RWPE2 (cell line): ENCODE results near the gene KRT4.

Experiments used
- ATAC-seq: fragments of 200-7000 bp; cut with Tn5 transposase; 3 replicates; pipeline ENCODE4 v1.9.1; 2021; ENCODE audit warnings: low read depth
- DNase-seq: peaks from one replicate; pipeline ENCODE4 v3.0.0-alpha.2; 2020; ENCODE audit warnings: low spot score
- H3K27ac ChIP-seq: fragments of 450-650 bp; 2 replicates; pipeline ENCODE4 v1.5.1; 2017; ENCODE audit warnings: mild to moderate bottlenecking; ENCODE audit not compliant: poor library complexity, severe bottlenecking
- H3K27me3 ChIP-seq: fragments of 250-450 bp; sonication (Bioruptor Pico); 2 replicates; pipeline ENCODE4 v1.5.1; 2021; ENCODE audit warnings: mild to moderate bottlenecking, moderate library complexity; ENCODE audit not compliant: insufficient read depth, poor library complexity, severe bottlenecking
- H3K36me3 ChIP-seq: fragments of 250-450 bp; sonication (Bioruptor Pico); 2 replicates; pipeline ENCODE4 v1.5.1; 2020; ENCODE audit warnings: low read depth, mild to moderate bottlenecking, moderate library complexity
- H3K4me1 ChIP-seq: fragments of 250-450 bp; sonication (Bioruptor Pico); 2 replicates; pipeline ENCODE4 v1.5.1; 2021; ENCODE audit warnings: mild to moderate bottlenecking, moderate library complexity; ENCODE audit not compliant: insufficient read depth, poor library complexity, severe bottlenecking
- H3K4me3 ChIP-seq: fragments of 250-450 bp; sonication (Bioruptor Pico); 2 replicates; pipeline ENCODE4 v1.5.1; 2021; ENCODE audit warnings: mild to moderate bottlenecking, moderate library complexity; ENCODE audit not compliant: severe bottlenecking
- H3K9me3 ChIP-seq: fragments of 250-450 bp; sonication (Bioruptor Pico); 2 replicates; pipeline ENCODE4 v1.5.1; 2021; ENCODE audit warnings: mild to moderate bottlenecking, moderate library complexity; ENCODE audit not compliant: severe bottlenecking
- CTCF ChIP-seq: fragments of 450-650 bp; IDR thresholded peaks from one replicate; pipeline ENCODE4 v1.5.1; 2017; ENCODE audit warnings: mild to moderate bottlenecking, moderate library complexity; ENCODE audit not compliant: poor library complexity, severe bottlenecking

The KRT4 gene

GRCh38 chr12:52832451-52832850 lies 18.5 kb upstream of the KRT4 start:
- TF ChIP-seq CTCF, result no peak
- no peaks in the 10 kb centered on the region for H3K36me3 ChIP-seq
- no peaks in the 10 kb centered on the region for H3K9me3 ChIP-seq
- H3K27ac ChIP-seq, result no peak overlapping the region
- no peak for DNase-seq
- H3K4me1 ChIP-seq, result peaks cover 4% of the 10 kb centered on the region
- H3K27me3 ChIP-seq, result no peaks in the 10 kb centered on the region
- H3K4me3 ChIP-seq, result no peak overlapping the region
- ATAC-seq, result no peak

- Histone ChIP-seq H3K27me3 (no peaks in the 10 kb centered on the region), H3K4me1 (no peaks in the 10 kb centered on the region), H3K9me3 (no peaks in the 10 kb centered on the region), H3K27ac (no peak overlapping the region), H3K4me3 (no peak overlapping the region), H3K36me3 (no peaks in the 10 kb centered on the region)
- TF ChIP-seq CTCF, result no peak
- ATAC-seq (no peak), DNase-seq (no peak)
Measured at GRCh38 chr12:52831251-52831650, 17.3 kb upstream of the KRT4 start.

- no peak for ATAC-seq
- Histone ChIP-seq H3K36me3 (no peaks in the 10 kb centered on the region), H3K9me3 (no peaks in the 10 kb centered on the region), H3K4me3 (no peak overlapping the region), H3K27me3 (no peaks in the 10 kb centered on the region), H3K4me1 (no peaks in the 10 kb centered on the region), H3K27ac (no peak overlapping the region)
- no peak for TF ChIP-seq CTCF
- DNase-seq, result no peak
Measured at GRCh38 chr12:52829986-52830770, 16.3 kb upstream of the KRT4 start.

GRCh38 chr12:52828591-52829021 lies 14.7 kb upstream of the KRT4 start:
- Histone ChIP-seq H3K4me1 (no peaks in the 10 kb centered on the region), H3K36me3 (no peaks in the 10 kb centered on the region), H3K27ac (no peak overlapping the region), H3K27me3 (no peaks in the 10 kb centered on the region), H3K9me3 (no peaks in the 10 kb centered on the region), H3K4me3 (no peak overlapping the region)
- no peak for TF ChIP-seq CTCF
- ATAC-seq, result no peak
- DNase-seq, result no peak

- TF ChIP-seq CTCF, result no peak
- no peaks in the 10 kb centered on the region for H3K36me3 ChIP-seq
- DNase-seq, result no peak
- no peaks in the 10 kb centered on the region for H3K9me3 ChIP-seq
- no peaks in the 10 kb centered on the region for H3K4me1 ChIP-seq
- H3K27me3 ChIP-seq, result no peaks in the 10 kb centered on the region
- ATAC-seq, result no peak
- no peak overlapping the region for H3K4me3 ChIP-seq
- no peak overlapping the region for H3K27ac ChIP-seq
Measured at GRCh38 chr12:52828156-52828555, 14.2 kb upstream of the KRT4 start.
